NT2/D1 (cell line): Measurements from ENCODE around the gene CLEC4C.
A peak's percentile ranks its signal among the peaks of the same experiment; 100 is the strongest.
"Not testable (repeated sequence)": the region's sequence is repeated elsewhere in the genome, so short reads cannot be mapped to it uniquely, and the experiment has no call there.

Source experiments
- DNase-seq: peaks from one replicate; pipeline ENCODE4 v3.0.0-alpha.2; 2011; ENCODE audit warnings: low read depth, low spot score
- H3K27me3 ChIP-seq: 2 replicates; pipeline ENCODE4 v1.6.0; 2011; ENCODE audit warnings: mild to moderate bottlenecking; ENCODE audit not compliant: insufficient read length, insufficient read depth
- H3K36me3 ChIP-seq: 2 replicates; pipeline ENCODE4 v1.6.1; 2011; ENCODE audit warnings: mild to moderate bottlenecking, low read length, mixed read lengths; ENCODE audit not compliant: insufficient read depth, insufficient read length
- H3K4me1 ChIP-seq: 2 replicates; pipeline ENCODE4 v1.5.1; 2011; ENCODE audit not compliant: insufficient read depth, insufficient read length
- H3K4me3 ChIP-seq: 2 replicates; pipeline ENCODE4 v1.5.1; 2011; ENCODE audit warnings: low read depth; ENCODE audit not compliant: insufficient read length
- H3K9ac ChIP-seq: 2 replicates; pipeline ENCODE4 v1.6.0; 2011; ENCODE audit warnings: low read depth; ENCODE audit not compliant: insufficient read length
- H3K9me3 ChIP-seq: 2 replicates; pipeline ENCODE4 v1.5.1; 2011; ENCODE audit warnings: mild to moderate bottlenecking, low read length; ENCODE audit not compliant: insufficient read depth
- SUZ12 ChIP-seq: IDR thresholded peaks from 2 replicates; pipeline ENCODE4 v1.6.1; 2011; ENCODE audit not compliant: insufficient read length, insufficient read depth; ENCODE audit errors: extremely low read depth
- YY1 ChIP-seq: IDR thresholded peaks from 2 replicates; pipeline ENCODE4 v1.6.1; 2011; ENCODE audit not compliant: insufficient read length, insufficient read depth
- ZNF274 ChIP-seq: IDR thresholded peaks from 2 replicates; pipeline ENCODE4 v1.6.1; 2011; ENCODE audit warnings: mild to moderate bottlenecking, low read depth, low read length

CLEC4C gene

DNA sequence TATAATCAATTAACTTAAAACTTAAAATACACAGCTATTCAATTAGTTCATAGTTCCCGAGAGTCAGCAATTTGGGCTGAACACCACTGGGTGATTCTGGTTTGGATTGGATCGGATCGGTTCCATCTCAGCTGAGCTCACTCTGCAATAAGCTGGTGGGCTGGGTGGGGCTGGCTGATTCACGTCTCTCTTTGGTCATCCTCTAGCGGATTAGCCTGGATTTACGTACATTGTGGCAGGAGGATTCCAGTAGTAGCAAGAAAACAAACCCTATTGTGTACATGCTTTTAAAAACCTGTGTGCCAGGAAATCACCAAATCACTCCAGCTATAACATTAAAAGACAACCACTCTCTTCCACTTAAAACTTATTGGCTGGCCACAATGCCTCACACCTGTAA, 3.2 kb upstream of the CLEC4C start:
- Histone ChIP-seq H3K36me3 (no peaks in the 10 kb centered on the region), H3K9ac (no peak overlapping the region), H3K4me3 (no peak overlapping the region), H3K4me1 (peaks cover 3% of the 10 kb centered on the region), H3K27me3 (no peaks in the 10 kb centered on the region), H3K9me3 (no peaks in the 10 kb centered on the region; the same call in 1 of the 2 replicates)
- TF ChIP-seq YY1 (no peak), SUZ12 (no peak), ZNF274 (no peak)
- DNase-seq, result peak; percentile 75

DNA sequence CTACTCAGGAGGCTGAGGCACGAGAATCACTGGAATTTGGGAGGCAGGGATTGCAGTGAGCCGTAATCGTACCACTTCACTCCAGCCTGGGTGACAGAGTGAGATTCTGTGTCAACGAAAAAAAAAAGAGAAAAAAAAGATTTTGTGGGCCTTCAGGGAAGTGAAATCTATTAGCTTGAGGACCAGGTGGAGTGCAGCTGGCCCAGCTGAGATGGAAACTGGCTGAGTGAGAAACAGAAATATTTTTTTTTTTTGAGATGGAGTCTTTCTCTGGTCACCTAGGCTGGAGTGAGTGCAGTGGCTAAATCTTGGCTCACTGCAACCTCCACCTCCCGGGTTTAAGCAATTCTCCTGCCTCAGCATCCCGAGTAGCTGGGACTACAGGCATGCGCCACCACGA, 2.3 kb upstream of the CLEC4C start:
- TF ChIP-seq YY1, result no peak
- no peak for TF ChIP-seq ZNF274
- no peak for TF ChIP-seq SUZ12
- no peak for DNase-seq
- Histone ChIP-seq H3K4me1 (peaks cover 3% of the 10 kb centered on the region), H3K4me3 (no peak overlapping the region), H3K27me3 (no peaks in the 10 kb centered on the region), H3K36me3 (no peaks in the 10 kb centered on the region), H3K9ac (no peak overlapping the region), H3K9me3 (no peaks in the 10 kb centered on the region; the same call in 1 of the 2 replicates)

DNA sequence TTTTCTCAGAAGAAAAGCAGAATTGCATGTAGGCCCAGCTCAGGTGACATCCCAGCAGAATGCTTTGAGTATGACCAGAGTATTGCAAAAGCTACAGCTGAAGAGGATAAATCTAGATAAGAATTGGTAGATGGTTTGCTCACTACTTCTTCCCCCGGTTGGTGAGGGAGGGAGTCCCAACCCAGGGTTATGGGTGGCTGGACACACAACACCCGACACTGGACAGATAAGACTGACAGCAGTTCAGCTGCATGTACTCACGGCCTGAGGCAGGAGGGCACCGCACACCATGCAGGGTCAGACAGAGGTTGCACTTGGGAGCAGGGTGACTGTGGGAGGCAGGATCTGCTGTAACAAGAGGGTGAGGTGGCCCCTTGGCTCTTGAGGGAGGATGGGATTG, 1.7 kb upstream of the CLEC4C start:
- peaks cover 3% of the 10 kb centered on the region; the same call in 1 of the 2 replicates for H3K9me3 ChIP-seq
- H3K4me1 ChIP-seq, result peaks cover 3% of the 10 kb centered on the region
- TF ChIP-seq SUZ12 (no peak), YY1 (no peak), ZNF274 (no peak)
- H3K36me3 ChIP-seq, result no peaks in the 10 kb centered on the region
- no peak overlapping the region for H3K4me3 ChIP-seq
- no peaks in the 10 kb centered on the region for H3K27me3 ChIP-seq
- DNase-seq, result no peak
- H3K9ac ChIP-seq, result no peak overlapping the region

DNA sequence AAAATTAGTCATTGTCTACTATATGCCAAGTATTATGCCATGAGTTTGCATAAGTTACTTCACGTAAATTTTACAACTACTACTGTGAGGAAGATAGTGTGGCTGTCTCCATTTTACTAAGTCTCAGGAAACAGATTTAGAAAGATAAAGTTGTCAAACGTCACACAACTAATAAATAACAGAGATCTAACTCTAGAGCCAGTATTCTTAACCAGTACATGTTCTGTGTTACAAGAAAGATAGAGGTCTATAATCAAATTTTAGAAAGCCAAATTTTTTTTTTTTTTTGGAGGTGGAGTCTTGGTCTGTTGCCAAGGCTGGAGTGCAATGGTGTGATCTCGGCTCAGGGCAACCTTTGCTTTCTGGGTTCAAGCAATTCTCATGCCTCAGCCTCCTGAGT, 14.2 kb downstream of the CLEC4C start:
- Histone ChIP-seq H3K9ac (no peak overlapping the region), H3K4me3 (no peak overlapping the region), H3K27me3 (no peaks in the 10 kb centered on the region), H3K4me1 (no peaks in the 10 kb centered on the region), H3K36me3 (no peaks in the 10 kb centered on the region), H3K9me3 (no peaks in the 10 kb centered on the region)
- no peak for TF ChIP-seq YY1
- no peak for TF ChIP-seq ZNF274
- no peak for TF ChIP-seq SUZ12
- no peak for DNase-seq

DNA sequence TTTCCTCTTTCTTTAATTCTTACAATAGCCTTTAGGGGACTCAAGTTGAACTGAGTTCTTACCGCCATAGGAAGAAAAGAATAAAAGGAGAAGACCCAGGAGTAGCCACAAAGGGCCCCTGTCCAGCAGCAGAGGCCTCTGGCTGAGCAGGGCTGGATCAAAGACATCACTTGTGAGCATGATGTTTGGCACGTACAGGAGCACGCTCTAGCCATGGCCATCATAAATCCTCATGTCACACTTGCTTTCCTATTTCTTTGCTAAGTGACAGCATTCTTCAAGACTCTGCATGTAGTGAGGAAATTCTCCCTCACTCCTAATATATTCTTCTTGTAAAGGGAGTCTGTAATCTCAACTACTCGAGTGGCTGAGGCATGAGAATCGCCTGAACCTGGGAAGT, 15.7 kb downstream of the CLEC4C start:
- H3K27me3 ChIP-seq, result no peaks in the 10 kb centered on the region
- no peak for DNase-seq
- no peaks in the 10 kb centered on the region for H3K36me3 ChIP-seq
- no peaks in the 10 kb centered on the region for H3K4me1 ChIP-seq
- no peaks in the 10 kb centered on the region for H3K9me3 ChIP-seq
- no peak overlapping the region for H3K9ac ChIP-seq
- TF ChIP-seq YY1 (no peak), SUZ12 (no peak), ZNF274 (no peak)
- H3K4me3 ChIP-seq, result no peak overlapping the region

DNA sequence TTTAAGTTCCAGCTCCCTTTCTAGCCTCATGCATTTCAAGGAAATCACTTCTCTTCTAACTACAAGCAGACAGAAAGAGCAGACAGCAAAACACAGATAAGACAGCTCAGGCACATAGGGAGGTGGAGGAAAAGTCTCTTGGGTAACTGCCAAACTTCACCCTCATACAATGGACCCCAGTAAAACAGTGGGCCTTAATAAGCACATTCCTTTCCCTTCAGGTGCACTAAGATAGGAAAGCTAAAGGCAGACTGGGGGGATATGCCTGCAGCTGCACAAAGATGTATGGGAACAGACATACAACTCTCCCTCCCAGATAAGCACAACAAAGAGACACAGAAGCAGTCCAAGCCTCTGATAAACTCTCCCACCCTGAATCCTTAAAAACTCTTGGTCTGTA, 16.2 kb downstream of the CLEC4C start:
- H3K9me3 ChIP-seq, H3K27me3 ChIP-seq, H3K4me3 ChIP-seq, H3K4me1 ChIP-seq, DNase-seq, H3K36me3 ChIP-seq, H3K9ac ChIP-seq: not testable (repeated sequence)

DNA sequence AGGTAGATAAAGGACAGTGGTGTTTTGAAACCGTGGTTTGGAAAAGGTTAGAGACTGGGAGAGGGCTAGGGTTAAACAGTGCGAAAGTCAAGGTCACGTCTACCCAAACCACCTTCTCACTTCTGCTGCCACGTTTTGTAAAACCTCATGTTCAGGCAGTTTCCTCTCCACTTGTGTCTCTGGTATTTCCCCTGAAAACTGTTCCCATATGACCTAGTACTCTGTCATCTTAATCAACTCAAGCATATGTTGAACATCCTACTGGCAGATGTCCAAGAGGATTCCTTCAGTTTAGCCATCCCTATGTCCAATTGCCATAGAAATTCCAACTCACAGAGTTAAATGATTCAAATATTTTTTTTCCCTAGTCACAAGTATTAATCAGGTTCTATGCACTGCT, 17.4 kb downstream of the CLEC4C start:
- DNase-seq, result no peak
- Histone ChIP-seq H3K9me3 (no peaks in the 10 kb centered on the region; the same call in 1 of the 2 replicates), H3K27me3 (no peaks in the 10 kb centered on the region), H3K4me1 (no peaks in the 10 kb centered on the region), H3K4me3 (no peak overlapping the region), H3K36me3 (no peaks in the 10 kb centered on the region), H3K9ac (no peak overlapping the region)
- no peak for TF ChIP-seq SUZ12
- TF ChIP-seq YY1, result no peak
- TF ChIP-seq ZNF274, result no peak

DNA sequence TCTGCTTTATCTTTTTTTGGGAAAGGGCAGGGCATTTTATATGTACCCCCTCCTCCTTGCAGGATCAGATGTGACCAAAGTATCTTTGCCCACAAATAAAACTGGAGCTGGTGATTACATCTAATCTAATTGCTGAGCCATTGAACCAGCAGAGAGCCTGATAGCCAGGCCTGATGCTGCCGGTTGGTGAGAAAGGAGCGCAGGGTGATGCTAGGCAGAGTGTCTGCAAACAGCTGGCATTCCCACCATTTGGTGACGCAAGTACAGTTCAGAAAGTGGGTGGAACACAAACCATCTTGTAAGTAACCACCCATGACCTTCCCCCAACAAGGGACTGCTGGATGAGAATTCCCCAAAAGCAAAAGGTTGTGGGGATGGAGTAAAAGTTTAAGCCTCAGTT, 23.2 kb downstream of the CLEC4C start:
- H3K9ac ChIP-seq, result no peak overlapping the region
- DNase-seq, result no peak
- no peaks in the 10 kb centered on the region for H3K36me3 ChIP-seq
- H3K4me3 ChIP-seq, result no peak overlapping the region
- no peaks in the 10 kb centered on the region; the same call in 1 of the 2 replicates for H3K9me3 ChIP-seq
- no peak for TF ChIP-seq SUZ12
- TF ChIP-seq ZNF274, result no peak
- TF ChIP-seq YY1, result no peak
- H3K4me1 ChIP-seq, result no peaks in the 10 kb centered on the region
- H3K27me3 ChIP-seq, result no peaks in the 10 kb centered on the region
